ENCODE results near the gene PXYLP1.
A peak's percentile ranks its signal among the peaks of the same experiment; 100 is the strongest.
"Not testable (repeated sequence)": the region's sequence is repeated elsewhere in the genome, so short reads cannot be mapped to it uniquely, and the experiment has no call there.

PXYLP1 gene

DNA sequence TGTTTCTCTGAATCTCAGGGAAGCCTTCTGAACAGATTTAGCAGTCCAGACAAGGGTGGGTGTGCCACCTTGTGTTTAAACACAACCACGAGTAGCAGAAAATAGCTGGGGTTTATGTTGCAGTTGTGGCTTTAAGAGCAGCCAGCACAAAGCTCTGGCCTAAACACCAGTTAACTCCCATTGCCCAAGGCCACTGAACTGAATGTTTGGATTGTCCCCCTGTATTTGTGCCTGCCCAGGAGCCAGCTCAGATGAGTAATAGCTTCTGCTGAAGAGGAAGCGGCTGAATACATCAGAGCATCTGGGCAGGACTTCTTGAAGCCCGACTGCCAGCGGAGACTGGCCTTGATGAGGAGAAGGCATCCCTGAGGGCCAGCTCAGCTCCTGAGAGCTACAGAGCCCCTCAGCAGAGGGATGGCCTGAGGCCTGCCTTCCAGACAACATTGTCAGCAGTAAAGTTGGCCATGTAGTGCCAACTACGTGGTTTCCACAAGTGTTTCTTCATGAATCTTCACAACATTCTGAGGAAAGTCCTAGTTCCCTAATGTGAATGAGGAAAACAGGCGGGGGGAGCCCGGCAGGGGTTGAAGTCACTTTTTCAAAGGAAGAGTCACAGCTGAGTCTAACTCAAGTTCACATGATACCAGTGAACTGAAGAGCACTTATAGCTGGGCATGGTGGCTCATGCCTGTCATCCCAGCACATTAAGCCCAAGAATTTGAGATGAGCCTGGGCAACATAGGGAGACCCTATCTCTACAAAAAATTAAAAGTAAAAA, 70.9 kb downstream of the PXYLP1 start:
- DNase-seq = no peak

GRCh38 chr3:141303481-141304223, 72.0 kb downstream of the PXYLP1 start:
- DNase-seq = peak; percentile 90

- peak; percentile 37 for DNase-seq
These were observed 73.8 kb downstream of the PXYLP1 start for GRCh38 chr3:141305436-141305835.

DNA sequence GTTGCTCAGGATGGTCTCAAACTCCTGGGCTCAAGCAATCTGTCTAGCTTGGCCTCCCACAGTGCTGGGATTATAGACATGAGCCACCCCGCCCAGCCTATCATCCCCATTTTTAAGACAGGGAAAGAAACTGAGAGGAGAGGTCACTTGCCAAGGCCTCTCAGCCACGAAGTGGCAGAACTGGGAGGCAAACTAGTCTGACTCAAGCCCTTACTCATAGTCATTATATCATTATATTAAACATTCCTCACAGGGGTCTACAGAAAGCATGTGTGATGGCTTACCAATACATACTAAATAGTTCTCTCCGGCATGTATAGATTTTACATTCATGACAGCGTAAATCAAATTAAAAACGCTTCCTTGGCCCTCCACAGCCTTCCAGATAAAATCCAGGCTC, 74.7 kb downstream of the PXYLP1 start:
- no peak for DNase-seq

- no peak for DNase-seq
These were observed 75.3 kb downstream of the PXYLP1 start for GRCh38 chr3:141306922-141307321.

- DNase-seq = no peak
These were observed 75.9 kb downstream of the PXYLP1 start for GRCh38 chr3:141307351-141308059.

DNA sequence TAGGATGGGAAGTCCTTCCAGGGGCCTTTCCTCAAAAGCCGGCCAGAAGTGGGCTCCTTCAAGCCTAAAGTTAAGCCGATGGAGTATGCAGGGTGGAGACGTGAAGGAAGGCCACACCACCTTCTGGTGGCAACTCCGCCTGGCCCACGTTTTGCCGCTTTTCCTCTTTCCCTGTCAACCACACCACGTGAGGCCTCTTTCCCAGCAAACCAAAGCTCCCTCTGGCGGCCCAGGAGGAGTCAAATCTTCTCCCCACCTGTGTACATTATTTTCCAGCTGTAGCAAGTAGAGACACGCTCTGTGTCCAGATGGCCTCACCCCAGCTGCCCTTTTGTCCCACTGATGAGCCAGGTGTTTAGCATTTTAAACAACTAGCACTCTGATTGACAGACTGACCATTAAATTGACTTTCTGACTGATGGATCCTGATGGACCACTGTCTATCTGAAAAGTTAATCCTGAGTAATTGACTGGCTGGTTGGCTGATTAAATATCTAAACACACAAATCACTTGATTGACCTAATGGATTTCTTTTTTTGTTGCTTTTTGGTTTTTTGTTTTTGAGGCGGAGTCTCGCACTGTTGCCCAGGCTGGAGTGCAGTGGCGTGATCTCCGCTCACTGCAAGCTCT, 77.1 kb downstream of the PXYLP1 start:
- DNase-seq = peak; percentile 95

- peak; percentile 57 for DNase-seq
These were observed 79.5 kb downstream of the PXYLP1 start for GRCh38 chr3:141311170-141311495.

GRCh38 chr3:141311496-141312353, 80.1 kb downstream of the PXYLP1 start:
- peak; percentile 100 for DNase-seq

DNA sequence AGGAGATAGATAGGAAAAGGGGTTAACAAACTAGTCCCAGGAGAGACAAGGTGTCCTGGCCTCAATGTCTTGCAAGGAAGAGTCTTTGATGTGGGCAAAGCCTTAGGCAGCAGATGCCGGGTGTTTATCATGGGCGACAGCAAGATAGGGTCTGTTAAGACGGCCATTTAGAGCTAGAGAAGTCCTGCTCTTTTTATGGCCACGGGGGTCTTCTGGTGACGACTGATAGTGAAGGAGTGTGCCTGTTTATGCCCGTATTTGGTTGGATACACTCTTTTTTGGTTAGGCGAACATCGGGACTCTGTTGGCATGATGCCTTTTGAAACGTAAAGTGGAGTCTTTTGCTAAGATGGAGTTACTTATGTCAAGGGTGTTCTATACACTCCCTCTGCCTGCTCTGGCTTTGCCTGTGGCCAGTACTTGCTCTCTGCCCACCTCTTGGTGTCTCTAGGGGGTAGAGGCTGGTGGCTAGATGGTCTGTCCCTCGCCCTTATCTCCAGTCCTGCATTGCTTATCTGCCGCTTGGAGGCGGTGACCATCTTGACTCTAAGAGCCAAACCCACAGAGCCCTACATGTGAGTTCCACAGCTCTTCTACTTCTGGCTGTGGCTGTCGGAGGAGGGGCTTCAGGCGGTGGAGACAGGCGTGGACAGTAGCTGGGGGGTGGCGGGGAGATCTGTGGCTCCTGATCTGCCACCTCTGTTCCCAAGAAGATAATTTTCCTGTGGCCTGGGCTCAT, 80.9 kb downstream of the PXYLP1 start:
- peak; percentile 42 for DNase-seq

DNA sequence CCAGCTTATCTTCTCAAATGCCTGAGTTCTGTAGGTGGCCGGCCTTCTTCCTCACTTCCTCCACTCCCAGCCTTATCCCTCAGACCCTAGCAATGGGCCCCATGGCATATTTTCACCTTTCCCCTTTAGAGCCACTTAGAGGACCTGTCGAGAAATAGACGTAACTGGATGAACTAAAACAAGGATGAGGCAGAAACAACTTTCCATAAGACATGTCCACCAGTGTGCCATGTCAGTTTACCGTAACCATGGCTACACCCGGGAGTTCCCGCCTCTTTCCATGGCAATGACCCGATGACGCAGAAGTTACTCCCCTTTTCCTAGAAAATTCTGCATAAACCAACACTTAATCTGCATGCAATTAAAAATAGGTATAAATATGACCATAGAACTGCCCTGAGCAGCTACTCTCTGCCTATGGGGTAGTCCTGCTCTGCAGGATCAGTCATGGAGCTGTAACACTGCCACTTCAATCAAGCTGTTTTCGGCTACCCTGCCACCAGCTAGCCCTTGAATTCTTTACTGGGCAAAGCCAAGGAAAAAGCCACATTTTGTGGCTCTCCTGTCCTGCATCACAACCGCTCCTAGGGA, 81.6 kb downstream of the PXYLP1 start:
- DNase-seq = no peak

GRCh38 chr3:141314415-141314814, 82.8 kb downstream of the PXYLP1 start:
- not testable (repeated sequence) for DNase-seq

DNA sequence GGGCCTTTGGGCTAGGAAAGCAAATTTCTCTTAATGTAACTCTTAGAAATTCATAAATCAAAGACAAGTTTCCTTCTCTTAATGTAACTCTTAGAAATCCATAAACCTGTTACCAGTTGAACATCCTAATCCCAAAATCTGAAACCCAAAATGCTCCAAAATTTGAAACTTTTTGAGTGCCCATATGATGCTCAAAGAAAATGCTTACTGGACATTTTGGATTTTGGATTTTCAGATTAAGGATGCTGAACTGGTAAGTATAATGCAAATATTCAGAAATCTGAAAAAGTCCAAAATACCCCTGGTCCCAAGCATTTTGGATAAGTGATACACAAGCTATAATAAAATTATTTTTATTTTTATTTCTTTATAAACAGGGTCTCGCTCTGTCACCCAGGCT, 85.2 kb downstream of the PXYLP1 start:
- DNase-seq = no peak

DNA sequence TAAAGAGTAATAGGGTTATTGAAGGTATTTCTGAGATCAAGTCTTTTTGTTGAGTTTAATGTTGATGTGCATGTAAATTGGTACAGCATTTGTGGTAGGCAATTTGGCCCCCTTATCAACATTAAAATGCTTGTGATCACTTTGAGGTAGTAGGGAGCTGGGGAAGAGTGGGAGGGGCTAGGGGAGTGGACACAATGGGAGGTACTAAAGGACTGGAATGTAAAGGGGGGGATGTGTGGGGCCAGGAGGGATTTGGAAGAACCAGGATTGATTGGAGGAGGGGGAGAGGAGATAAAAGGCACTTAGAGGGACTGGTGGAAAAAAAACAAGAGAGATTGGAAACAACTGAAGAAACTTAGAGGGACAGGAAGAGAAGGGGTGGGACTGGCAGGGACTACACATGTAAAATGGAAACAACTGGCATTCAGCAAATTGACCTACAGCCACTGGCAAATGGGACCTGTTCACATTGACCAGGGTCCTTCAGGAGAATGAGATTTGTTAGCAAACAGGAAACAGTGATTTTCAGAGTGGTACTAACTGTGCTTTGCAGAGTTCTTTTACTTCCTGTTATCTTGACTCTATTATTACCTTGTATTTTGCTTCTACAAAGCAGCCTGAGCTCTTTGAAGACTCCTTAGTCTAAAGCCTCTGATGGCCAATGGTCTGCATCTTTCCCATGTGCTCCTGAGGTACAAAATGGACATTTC, 88.9 kb downstream of the PXYLP1 start:
- DNase-seq = no peak

GRCh38 chr3:141321109-141321497, 89.5 kb downstream of the PXYLP1 start:
- no peak for DNase-seq

DNA sequence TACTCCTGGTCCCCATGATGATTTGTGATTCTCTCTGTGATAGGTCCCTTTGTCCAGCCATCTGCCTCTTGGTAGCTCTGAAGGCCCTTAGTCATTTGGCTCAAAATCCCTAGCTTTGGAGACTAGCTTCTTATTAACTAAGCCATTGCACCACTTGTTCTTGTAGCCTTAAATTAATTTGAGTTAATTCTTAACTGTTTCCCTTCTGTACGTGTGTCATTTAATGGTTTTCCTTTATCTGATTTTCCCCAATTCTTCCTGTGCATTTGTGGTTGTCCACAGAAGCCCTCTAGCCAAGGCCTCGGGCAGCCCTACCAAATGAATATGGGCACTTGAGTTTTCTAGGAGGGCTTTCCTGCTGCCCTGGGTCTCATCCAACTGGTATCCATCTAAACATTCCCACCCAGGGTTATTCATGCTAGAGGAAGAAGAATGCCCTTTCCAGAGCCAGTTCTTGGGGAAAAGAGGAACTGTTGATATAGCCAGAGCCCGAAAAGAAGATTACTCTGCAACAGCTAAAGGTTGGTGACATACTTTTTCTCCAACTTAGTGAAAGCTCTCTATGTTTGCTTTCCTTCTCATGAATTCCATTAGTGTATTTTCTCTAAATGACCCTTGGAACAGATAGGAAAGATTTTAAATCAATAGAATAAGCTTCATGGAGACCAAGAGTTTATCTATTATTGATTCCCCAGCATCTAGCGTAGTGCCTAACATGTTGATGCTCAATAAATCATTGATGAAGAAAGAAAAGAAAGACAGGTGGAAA, 92.5 kb downstream of the PXYLP1 start:
- DNase-seq = no peak

DNA sequence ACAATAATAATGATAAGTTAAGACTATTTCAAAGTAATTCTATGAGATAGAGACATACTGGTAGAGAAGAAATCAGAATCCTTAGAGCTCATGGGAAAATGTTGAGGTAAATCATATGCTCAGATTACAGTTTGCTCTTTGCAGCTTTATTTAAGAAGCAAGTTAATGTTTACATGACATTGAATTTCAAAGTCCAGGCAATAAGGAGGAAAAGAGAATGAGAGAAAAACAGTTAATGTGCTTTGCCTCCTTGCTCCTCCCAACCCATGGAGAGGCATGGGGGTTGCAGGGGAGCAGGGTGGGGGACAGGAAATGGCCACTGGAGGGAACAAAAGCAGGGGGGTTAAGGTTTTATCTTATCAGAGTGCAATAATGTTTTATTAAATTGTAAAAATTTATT, 94.5 kb downstream of the PXYLP1 start:
- no peak for DNase-seq

DNA sequence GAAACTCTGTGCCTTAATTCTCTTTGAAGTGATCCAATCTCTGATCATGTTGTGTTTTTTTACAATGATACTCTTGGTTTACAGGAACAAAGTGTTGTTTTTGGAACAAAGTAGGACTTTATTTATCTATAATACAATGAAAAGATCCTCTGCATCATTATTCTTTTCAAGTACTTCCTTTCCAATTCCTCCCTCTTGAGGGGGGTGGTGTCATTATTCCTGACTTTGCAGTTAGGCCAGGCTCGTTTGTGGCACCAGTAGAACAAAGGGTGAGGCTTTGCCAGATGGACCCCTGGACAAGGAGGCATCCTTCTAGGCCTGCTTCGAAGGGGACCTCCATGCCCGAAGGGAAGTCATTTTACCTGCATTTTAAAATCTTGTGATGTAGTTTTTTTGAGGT, 95.0 kb downstream of the PXYLP1 start:
- DNase-seq = no peak

- no peak for DNase-seq
These were observed 96.9 kb downstream of the PXYLP1 start for GRCh38 chr3:141328286-141329166.
